NOMO-1 treated with dmso at 0.1 percent for 144 hours (cell line): ENCODE measurements around the gene CASP8.
"Not testable (repeated sequence)": the region's sequence is repeated elsewhere in the genome, so short reads cannot be mapped to it uniquely, and the experiment has no call there.

Source experiments
- DNase-seq: peaks from one replicate; lab custom pipeline; 2025; ENCODE audit not compliant: unreplicated experiment; lab: John Stamatoyannopoulos, UW

The CASP8 gene

GRCh38 chr2:201269764-201270163 is 9.4 kb downstream of the CASP8 start:
- no peak for DNase-seq

- DNase-seq = no peak
These were observed 10.1 kb downstream of the CASP8 start for GRCh38 chr2:201270293-201271001.

GRCh38 chr2:201271917-201272316 is 11.6 kb downstream of the CASP8 start:
- DNase-seq = no peak

GRCh38 chr2:201273330-201273983 is 13.1 kb downstream of the CASP8 start:
- DNase-seq = no peak

- no peak for DNase-seq
These were observed 14.7 kb downstream of the CASP8 start for GRCh38 chr2:201275069-201275468.

GRCh38 chr2:201275990-201276389 is 15.7 kb downstream of the CASP8 start:
- no peak for DNase-seq

GRCh38 chr2:201276511-201276910 is 16.2 kb downstream of the CASP8 start:
- no peak for DNase-seq

- no peak for DNase-seq
These were observed 18.7 kb downstream of the CASP8 start for GRCh38 chr2:201279079-201279478.

GRCh38 chr2:201280191-201281040 is 20.1 kb downstream of the CASP8 start:
- DNase-seq = no peak

GRCh38 chr2:201285499-201285898 is 25.2 kb downstream of the CASP8 start:
- DNase-seq = no peak

- DNase-seq = not testable (repeated sequence)
These were observed 30.3 kb downstream of the CASP8 start for GRCh38 chr2:201290457-201291148.

- DNase-seq = no peak
These were observed 38.2 kb downstream of the CASP8 start for GRCh38 chr2:201298462-201299052.

- DNase-seq = not testable (repeated sequence)
These were observed 39.6 kb downstream of the CASP8 start for GRCh38 chr2:201299929-201300328.

- no peak for DNase-seq
These were observed 47.5 kb downstream of the CASP8 start for GRCh38 chr2:201307876-201308275.

- DNase-seq = no peak
These were observed 48.6 kb downstream of the CASP8 start for GRCh38 chr2:201308914-201309313.

GRCh38 chr2:201313362-201313761 is 53.0 kb downstream of the CASP8 start:
- DNase-seq = no peak

GRCh38 chr2:201319511-201319910 is 59.2 kb downstream of the CASP8 start:
- no peak for DNase-seq

GRCh38 chr2:201320257-201320656 is 59.9 kb downstream of the CASP8 start:
- no peak for DNase-seq

GRCh38 chr2:201320701-201321100 is 60.4 kb downstream of the CASP8 start:
- no peak for DNase-seq

- no peak for DNase-seq
These were observed 62.4 kb downstream of the CASP8 start for GRCh38 chr2:201322772-201323171.

GRCh38 chr2:201327678-201328077 is 67.3 kb downstream of the CASP8 start:
- DNase-seq = no peak
